22Rv1 (cell line): ENCODE results near the gene ASXL1.

Experiments
- CTCF ChIP-seq: fragments of 450-650 bp; IDR thresholded peaks from 2 replicates; pipeline ENCODE4 v1.5.1; 2017; ENCODE audit warnings: mild to moderate bottlenecking
- ZFX ChIP-seq: fragments of 450-650 bp; IDR thresholded peaks from 2 replicates; pipeline ENCODE4 v1.6.1; 2017; ENCODE audit warnings: antibody characterized with exemption, borderline replicate concordance

GRCh38 chr20:32387252-32387651 is 29.1 kb downstream of the ASXL1 start:
- TF ChIP-seq CTCF, result no peak
- TF ChIP-seq ZFX, result no peak
